HepG2 (cell line): ENCODE results near the gene FUT3. TPM values are rescaled to one million over a fixed set of nuclear protein-coding genes. Genes with fewer than 3 reads are reported as not detected.

Source experiments
- ARNT ChIP-seq: fragments of 450-650 bp; IDR thresholded peaks from 2 replicates; pipeline ENCODE4 v1.6.1; 2017
- FOXO1 ChIP-seq: sonication (generic); formaldehyde crosslinking; IDR thresholded peaks from 2 replicates; pipeline ENCODE4 v1.4.0; 2020; ENCODE audit warnings: missing genetic modification reagents
- HDAC6 ChIP-seq: fragments of 200-600 bp; sonication (generic); IDR thresholded peaks from 2 replicates; pipeline ENCODE4 v1.7.0; 2017; ENCODE audit warnings: mild to moderate bottlenecking, antibody characterized with exemption, low read length, low read depth
- HHEX ChIP-seq: IDR thresholded peaks from 2 replicates; pipeline ENCODE4 v1.6.1; 2016; ENCODE audit warnings: control low read depth
- HOXA9 ChIP-seq: sonication (generic); formaldehyde crosslinking; IDR thresholded peaks from 2 replicates; pipeline ENCODE4 v1.8.1; 2022; ENCODE audit warnings: missing genetic modification reagents, mild to moderate bottlenecking, moderate library complexity, borderline replicate concordance
- JUND ChIP-seq: sonication (generic); formaldehyde crosslinking; IDR thresholded peaks from 2 replicates; pipeline ENCODE4 v1.8.0; 2022; ENCODE audit warnings: mild to moderate bottlenecking, missing genetic modification reagents
- KMT2B ChIP-seq: IDR thresholded peaks from 2 replicates; pipeline ENCODE4 v1.6.1; 2016; ENCODE audit warnings: missing genetic modification reagents, missing compliant biosample characterization
- MLXIP ChIP-seq: sonication (generic); formaldehyde crosslinking; IDR thresholded peaks from 2 replicates; pipeline ENCODE4 v1.9.0; 2021; ENCODE audit warnings: missing genetic modification reagents, borderline replicate concordance
- MTA3 ChIP-seq: sonication (generic); formaldehyde crosslinking; IDR thresholded peaks from 2 replicates; pipeline ENCODE4 v1.4.0; 2020; ENCODE audit warnings: missing genetic modification reagents
- MYPOP ChIP-seq: sonication (generic); formaldehyde crosslinking; IDR thresholded peaks from 2 replicates; pipeline ENCODE4 v1.8.1; 2023; ENCODE audit warnings: mild to moderate bottlenecking, moderate library complexity, missing genetic modification reagents
- NFYC ChIP-seq: IDR thresholded peaks from 2 replicates; pipeline ENCODE4 v1.6.1; 2016; ENCODE audit warnings: missing genetic modification reagents, missing compliant biosample characterization
- PBX2 ChIP-seq: IDR thresholded peaks from 2 replicates; pipeline ENCODE4 v1.6.1; 2016; ENCODE audit warnings: control low read depth
- REL ChIP-seq: sonication (generic); formaldehyde crosslinking; conservative IDR thresholded peaks from 2 replicates; pipeline ENCODE4 v1.8.0; 2022; ENCODE audit warnings: mild to moderate bottlenecking, missing genetic modification reagents, moderate library complexity
- TBX3 ChIP-seq: fragments of 450-650 bp; IDR thresholded peaks from 2 replicates; pipeline ENCODE4 v1.6.1; 2017; ENCODE audit warnings: antibody characterized with exemption, mild to moderate bottlenecking, inconsistent platforms, borderline replicate concordance
- TOPORS ChIP-seq: sonication (generic); formaldehyde crosslinking; IDR thresholded peaks from 2 replicates; pipeline ENCODE4 v1.8.0; 2023; ENCODE audit warnings: mild to moderate bottlenecking, missing genetic modification reagents
- ZFP36L2 ChIP-seq: sonication (generic); formaldehyde crosslinking; IDR thresholded peaks from 2 replicates; pipeline ENCODE4 v1.4.0; 2020; ENCODE audit warnings: missing genetic modification reagents
- ZNF333 ChIP-seq: sonication (generic); formaldehyde crosslinking; IDR thresholded peaks from 2 replicates; pipeline ENCODE4 v1.4.0; 2020; ENCODE audit warnings: mild to moderate bottlenecking, missing genetic modification reagents, borderline replicate concordance
- ZNF367 ChIP-seq: sonication (generic); formaldehyde crosslinking; IDR thresholded peaks from 2 replicates; pipeline ENCODE4 v1.4.0; 2020; ENCODE audit warnings: missing genetic modification reagents, borderline replicate concordance
- ZNF563 ChIP-seq: sonication (generic); formaldehyde crosslinking; IDR thresholded peaks from 2 replicates; pipeline ENCODE4 v1.8.0; 2022; ENCODE audit warnings: mild to moderate bottlenecking, moderate library complexity, missing genetic modification reagents
- ZNF644 ChIP-seq: IDR thresholded peaks from 2 replicates; pipeline ENCODE4 v1.6.1; 2016; ENCODE audit warnings: low read depth
- ZNF761 ChIP-seq: sonication (generic); formaldehyde crosslinking; conservative IDR thresholded peaks from 2 replicates; pipeline ENCODE4 v1.4.0; 2020; ENCODE audit warnings: mild to moderate bottlenecking, missing genetic modification reagents
- ZNF776 ChIP-seq: sonication (generic); formaldehyde crosslinking; IDR thresholded peaks from 2 replicates; pipeline ENCODE4 v1.4.0; 2020; ENCODE audit warnings: mild to moderate bottlenecking, missing genetic modification reagents
- polyA plus RNA-seq, 8 experiments: library from polyadenylated mRNA; depleted of rRNA in 3 of 8; stranded (reverse) in 7 of 8; unstranded in 1 of 8; fragments of >200 nt; fragmentation: Illumina TruSeq in 4 of 8; extraction: Trizol in 4 of 8; gene quantifications; 2 replicates each; pipeline versions ENCODE4 v1.2.1 to v1.2.3, GENCODE V29; 2011 to 2016; ENCODE audit warnings: low read depth in 4 of 8, missing spikeins in 1 of 8, mixed read lengths in 1 of 8; ENCODE audit not compliant: insufficient read depth in 1 of 8
- total RNA-seq, 5 experiments: library from RNA; depleted of rRNA; stranded (reverse); fragments of >200 nt; fragmentation: Illumina TruSeq; extraction: Trizol; gene quantifications; 2 replicates each; pipeline ENCODE4 v1.2.3, GENCODE V29; 2016; ENCODE audit warnings: low read depth in 1 of 5
- TF ChIP-seq, protein P1 (sequence below): sonication (generic); formaldehyde crosslinking; IDR thresholded peaks from 2 replicates; pipeline ENCODE4 v1.4.0; 2020; ENCODE audit warnings: mild to moderate bottlenecking, low read depth, missing genetic modification reagents
- TF ChIP-seq, protein P2 (sequence below): sonication (generic); formaldehyde crosslinking; IDR thresholded peaks from 2 replicates; pipeline ENCODE4 v1.8.0; 2022; ENCODE audit warnings: mild to moderate bottlenecking, missing genetic modification reagents, moderate library complexity

Gene FUT3
- total and polyA plus RNA-seq, 2 of the 13 experiments (the other 11 are each of a cell fraction or from before 2014, with no cell fraction given): 0.53 to 1.1 TPM

DNA sequence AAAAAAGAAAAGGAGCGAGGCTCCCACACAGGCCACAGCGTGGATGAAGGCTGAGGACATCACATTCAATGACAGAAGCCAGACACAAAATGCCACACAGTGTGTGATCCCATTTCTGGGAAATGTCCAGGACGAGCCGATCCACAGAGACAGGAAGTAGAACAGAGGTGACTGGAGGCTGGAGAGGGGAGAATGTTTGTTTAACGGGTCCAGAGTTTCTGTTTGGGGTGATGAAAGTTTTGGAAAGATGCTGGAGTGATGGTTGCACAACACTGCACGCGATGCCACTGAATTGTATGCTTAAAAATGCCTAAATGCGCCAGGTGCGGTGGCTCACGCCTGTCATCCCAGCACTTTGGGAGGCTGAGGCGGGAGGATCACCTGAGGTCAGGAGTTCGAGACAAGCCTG is 19.7 kb upstream of the FUT3 start (continued):
- TF ChIP-seq ARNT (no peak), REL (CRISPR knock-in tag) (peak; percentile 56; the same call in 1 of the 2 replicates), TOPORS (CRISPR knock-in tag) (0 out of 2 replicates have a peak, but pooled peaks have one; percentile 42), ZNF333 (CRISPR knock-in tag) (no peak), TBX3 (peak; percentile 78), ZFP36L2 (CRISPR knock-in tag) (0 out of 2 replicates have a peak, but pooled peaks have one; percentile 52), ZNF776 (CRISPR knock-in tag) (no peak), PBX2 (no peak), FOXO1 (CRISPR knock-in tag) (peak; percentile 94), MTA3 (CRISPR knock-in tag) (no peak), MYPOP (CRISPR knock-in tag) (peak; percentile 86; the same call in 1 of the 2 replicates), ZNF563 (CRISPR knock-in tag) (peak; percentile 37; the same call in 1 of the 2 replicates), HDAC6 (no peak), ZNF367 (CRISPR knock-in tag) (no peak), JUND (CRISPR knock-in tag) (peak; percentile 78), MLXIP (no peak; the same call in 1 of the 2 replicates), ZNF761 (peak; percentile 73; the same call in 1 of the 2 replicates), NFYC (CRISPR knock-in tag) (peak; percentile 25; the same call in 1 of the 2 replicates), ZNF644 (CRISPR knock-in tag) (peak; percentile 73; the same call in 1 of the 2 replicates), KMT2B (CRISPR knock-in tag) (peak; percentile 36; the same call in 1 of the 2 replicates), HOXA9 (CRISPR knock-in tag) (no peak), HHEX (CRISPR knock-in tag) (peak; percentile 33; the same call in 1 of the 2 replicates)
- TF ChIP-seq, protein P1, sequence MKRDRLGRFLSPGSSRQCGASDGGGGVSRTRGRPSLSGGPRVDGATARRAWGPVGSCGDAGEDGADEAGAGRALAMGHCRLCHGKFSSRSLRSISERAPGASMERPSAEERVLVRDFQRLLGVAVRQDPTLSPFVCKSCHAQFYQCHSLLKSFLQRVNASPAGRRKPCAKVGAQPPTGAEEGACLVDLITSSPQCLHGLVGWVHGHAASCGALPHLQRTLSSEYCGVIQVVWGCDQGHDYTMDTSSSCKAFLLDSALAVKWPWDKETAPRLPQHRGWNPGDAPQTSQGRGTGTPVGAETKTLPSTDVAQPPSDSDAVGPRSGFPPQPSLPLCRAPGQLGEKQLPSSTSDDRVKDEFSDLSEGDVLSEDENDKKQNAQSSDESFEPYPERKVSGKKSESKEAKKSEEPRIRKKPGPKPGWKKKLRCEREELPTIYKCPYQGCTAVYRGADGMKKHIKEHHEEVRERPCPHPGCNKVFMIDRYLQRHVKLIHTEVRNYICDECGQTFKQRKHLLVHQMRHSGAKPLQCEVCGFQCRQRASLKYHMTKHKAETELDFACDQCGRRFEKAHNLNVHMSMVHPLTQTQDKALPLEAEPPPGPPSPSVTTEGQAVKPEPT (CRISPR knock-in tag): no peak
- TF ChIP-seq, protein P2, sequence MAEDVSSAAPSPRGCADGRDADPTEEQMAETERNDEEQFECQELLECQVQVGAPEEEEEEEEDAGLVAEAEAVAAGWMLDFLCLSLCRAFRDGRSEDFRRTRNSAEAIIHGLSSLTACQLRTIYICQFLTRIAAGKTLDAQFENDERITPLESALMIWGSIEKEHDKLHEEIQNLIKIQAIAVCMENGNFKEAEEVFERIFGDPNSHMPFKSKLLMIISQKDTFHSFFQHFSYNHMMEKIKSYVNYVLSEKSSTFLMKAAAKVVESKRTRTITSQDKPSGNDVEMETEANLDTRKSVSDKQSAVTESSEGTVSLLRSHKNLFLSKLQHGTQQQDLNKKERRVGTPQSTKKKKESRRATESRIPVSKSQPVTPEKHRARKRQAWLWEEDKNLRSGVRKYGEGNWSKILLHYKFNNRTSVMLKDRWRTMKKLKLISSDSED: no peak
